HG02870 (cell line): ENCODE measurements around the gene CLDN17.

ENCODE experiments used
- ATAC-seq: cut with Tn5 transposase; IDR thresholded peaks from one replicate; pipeline ENCODE4 v1.9.1; 2021; ENCODE audit warnings: mild to moderate bottlenecking, moderate library complexity; ENCODE audit not compliant: unreplicated experiment

The CLDN17 gene

DNA sequence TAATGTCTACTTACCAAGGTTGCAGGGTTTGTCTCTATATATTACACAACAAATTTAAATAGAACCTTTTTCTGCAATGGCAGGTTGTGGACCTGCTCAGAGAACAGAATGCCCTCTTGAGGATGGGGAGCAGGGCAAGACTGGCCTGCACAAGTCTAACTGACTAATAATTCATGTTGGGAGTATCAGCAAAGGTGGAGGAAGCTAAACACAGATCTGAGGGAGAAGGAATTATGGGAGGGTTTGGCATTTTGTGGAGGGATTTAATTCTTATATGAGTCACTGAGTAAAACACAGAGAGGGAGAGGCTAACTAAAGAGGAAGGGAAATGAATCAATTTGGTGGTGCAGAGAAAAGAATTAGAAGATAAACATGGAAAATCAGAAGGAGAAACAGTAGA lies 40.0 kb downstream of the CLDN17 start:
- ATAC-seq: no peak

DNA sequence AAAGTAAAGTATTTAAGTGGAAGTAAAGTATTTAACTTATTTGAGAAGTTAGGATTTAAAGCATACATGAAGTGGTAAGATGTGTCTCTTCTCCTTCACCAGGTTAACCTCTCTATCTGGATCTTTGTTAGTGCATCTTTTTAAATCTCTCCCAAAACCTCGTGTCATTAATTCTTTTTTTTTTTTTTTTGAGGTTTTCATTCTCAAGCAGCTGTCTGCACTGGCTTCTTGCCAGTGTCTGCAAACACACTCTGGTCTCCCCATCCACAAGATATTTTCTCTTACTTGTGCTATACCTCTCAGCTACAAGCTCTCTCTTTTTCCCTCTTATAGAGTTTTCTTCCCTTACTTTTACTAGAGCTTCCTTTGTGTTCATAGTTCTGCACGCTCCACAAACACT lies 49.0 kb downstream of the CLDN17 start:
- no peak for ATAC-seq

DNA sequence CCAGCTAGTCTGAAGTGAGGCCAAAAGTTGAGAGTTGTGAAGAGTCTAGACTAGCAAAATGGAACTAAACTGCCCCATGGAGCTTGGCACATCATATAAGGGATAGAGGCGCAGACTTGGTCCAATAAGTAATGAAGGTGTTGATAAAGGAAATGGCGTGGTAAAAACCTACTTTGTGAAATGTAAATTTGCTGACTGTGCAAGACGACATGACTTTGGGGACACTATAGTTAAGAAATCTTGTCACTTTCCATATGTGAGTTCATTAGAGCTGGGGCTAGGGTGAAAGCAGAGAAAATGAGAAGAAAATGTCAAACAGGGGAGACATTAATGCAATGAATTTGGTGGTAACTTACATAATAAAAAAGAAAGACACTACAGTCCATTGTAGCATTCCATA lies 50.1 kb downstream of the CLDN17 start:
- ATAC-seq: no peak
